GM21576 (cell line): Measurements from ENCODE around the gene CKS1B.

Experiments
- ATAC-seq: cut with Tn5 transposase; IDR thresholded peaks from one replicate; pipeline ENCODE4 v1.9.1; 2021; ENCODE audit warnings: mild to moderate bottlenecking, moderate library complexity; ENCODE audit not compliant: unreplicated experiment

CKS1B gene

DNA sequence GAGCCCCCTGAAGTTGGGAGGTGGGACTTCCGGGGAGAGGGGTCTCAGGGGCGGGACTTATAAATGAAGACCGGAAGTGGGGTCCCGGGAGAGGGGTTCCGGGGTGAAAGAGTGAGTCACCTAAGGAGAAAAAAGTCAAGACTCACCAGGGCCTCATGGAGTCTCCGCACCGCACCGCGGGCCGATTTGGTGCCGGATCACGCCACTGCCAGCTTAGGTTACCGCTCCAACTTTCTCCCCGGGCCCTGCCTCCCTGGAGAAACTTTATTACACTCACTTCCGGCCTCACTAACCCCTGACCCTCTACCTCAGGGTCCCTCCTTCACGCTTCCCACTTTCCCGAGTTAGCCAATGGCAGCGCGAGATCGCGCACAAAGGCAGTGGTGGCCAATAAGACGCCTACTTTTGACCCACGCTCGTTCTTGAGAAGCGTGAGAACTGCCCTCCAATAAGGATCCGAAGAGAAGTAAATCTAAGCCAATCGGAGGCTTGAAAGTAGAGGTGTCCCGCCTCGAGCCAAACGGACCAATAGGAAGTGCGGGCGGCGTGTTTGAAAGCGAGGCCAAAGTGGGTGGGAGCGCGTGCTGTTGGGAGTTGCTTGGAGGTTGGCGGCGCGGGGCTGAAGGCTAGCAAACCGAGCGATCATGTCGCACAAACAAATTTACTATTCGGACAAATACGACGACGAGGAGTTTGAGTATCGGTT is at the start of gene CKS1B:
TSS of gene CKS1B (plus strand) at position 580 of the 706 bp plus-strand sequence. CDS start at position 645, 65 bp downstream.
- peak; percentile 73 for ATAC-seq

DNA sequence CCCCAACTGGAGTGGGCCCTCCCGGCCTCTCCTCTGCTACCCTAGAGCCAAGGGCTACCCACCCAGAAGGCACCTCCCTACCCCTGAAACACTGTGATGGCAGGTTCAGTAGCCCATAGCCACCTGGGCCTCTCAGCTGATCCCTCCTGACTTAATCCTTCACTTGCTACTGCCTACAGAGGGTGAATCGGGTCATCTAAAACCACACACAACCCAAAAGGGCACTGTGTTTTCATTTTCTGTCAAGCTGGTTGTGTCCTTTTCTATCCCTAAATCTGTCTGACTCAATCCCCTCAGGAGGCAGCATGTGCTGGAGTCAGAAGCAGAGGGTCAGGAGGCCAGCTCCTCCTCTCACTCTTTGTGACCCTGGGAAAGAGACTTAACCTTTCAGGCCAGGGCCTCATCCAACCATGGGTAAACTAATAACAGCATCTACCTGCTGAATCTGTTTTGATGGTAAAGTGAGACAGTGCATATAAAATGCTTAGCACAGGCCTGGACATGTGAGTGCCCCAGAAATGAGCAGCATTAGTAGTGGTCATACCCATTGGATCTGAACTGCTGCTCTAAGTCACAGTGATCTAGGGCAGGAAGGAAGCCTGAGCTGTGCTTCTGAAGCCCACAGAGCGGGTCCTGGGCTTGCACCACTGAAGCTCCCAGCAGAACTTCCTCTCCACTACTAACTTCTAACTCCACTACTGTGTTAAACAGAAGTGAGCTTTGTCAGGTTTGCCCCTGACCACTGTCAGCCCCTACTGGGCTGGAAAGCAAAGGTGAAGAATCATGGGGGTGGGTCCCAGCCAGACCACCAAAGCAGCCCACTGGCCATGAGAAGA is 48.9 kb upstream of the CKS1B start:
- ATAC-seq = no peak

DNA sequence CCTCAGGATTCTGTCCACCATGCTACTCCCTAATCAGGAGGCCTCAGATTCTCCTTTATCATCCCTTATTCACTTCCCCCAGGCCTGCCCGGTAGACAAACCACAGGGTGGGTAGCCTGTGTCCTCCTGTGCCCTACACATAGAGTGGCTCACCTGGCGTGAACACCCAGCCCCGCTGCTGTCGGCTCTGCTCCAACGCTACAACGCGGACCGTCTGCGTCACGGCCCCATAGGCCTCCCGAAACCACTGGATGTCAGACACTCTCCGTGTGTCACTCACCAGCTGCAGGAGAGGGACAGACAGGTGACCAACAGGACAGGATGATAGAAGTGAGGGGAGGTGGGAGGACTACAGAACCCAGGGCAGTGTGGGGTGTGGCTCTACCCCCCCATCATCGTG is 48.3 kb upstream of the CKS1B start:
- ATAC-seq = no peak

DNA sequence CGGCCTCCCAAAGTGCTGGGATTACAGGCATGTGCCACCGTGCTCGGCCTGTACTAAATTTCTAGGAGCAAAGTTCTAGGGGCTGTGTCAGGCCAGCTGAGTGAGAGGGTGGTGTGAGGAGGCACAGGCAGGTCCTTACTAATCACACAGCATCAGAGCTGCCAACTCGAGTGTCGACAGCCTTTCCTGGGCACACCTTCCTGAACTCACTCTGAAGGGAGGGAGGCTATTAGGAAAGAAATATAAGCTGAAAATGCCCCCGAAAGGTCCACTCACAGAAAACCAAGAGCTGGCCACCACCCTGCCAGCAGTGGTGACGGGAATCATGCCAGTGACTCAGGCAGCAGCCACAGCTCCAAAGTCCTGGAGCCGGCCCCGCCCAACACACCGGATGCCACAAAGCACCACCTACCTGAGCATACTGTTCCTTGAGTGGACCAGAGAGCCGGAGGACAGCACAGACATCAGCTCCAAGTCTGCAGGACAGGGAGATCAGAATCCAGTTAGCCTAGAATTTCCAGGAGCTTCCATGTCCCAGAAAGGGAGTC is 42.5 kb upstream of the CKS1B start:
- no peak for ATAC-seq

DNA sequence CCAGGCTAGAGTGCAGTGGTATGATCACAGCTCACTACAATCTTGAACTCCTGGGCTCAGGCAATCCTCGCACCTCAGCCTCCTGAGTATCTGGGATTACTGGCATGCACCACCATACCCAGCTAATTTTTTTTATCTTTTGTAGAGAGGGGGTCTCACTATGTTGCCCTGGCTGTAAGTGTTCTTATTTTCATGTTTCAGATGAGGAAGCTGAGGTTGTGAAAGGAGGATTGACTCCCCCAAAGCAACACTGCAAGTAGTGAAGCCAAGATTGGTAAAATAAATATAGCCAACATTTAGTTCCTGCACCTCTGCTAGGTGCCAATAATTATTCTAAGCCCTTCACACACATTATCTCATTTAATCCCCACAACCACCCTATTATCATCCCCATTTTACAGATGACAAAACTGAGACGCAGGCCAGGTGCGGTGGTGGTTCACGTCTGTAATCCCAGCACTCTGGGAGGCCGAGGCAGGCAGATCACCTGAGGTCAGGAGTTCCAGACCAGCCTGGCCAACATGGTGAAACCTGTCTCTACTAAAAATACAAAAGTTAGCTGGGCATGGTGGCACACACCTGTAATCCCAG is 40.0 kb upstream of the CKS1B start:
- ATAC-seq = no peak

DNA sequence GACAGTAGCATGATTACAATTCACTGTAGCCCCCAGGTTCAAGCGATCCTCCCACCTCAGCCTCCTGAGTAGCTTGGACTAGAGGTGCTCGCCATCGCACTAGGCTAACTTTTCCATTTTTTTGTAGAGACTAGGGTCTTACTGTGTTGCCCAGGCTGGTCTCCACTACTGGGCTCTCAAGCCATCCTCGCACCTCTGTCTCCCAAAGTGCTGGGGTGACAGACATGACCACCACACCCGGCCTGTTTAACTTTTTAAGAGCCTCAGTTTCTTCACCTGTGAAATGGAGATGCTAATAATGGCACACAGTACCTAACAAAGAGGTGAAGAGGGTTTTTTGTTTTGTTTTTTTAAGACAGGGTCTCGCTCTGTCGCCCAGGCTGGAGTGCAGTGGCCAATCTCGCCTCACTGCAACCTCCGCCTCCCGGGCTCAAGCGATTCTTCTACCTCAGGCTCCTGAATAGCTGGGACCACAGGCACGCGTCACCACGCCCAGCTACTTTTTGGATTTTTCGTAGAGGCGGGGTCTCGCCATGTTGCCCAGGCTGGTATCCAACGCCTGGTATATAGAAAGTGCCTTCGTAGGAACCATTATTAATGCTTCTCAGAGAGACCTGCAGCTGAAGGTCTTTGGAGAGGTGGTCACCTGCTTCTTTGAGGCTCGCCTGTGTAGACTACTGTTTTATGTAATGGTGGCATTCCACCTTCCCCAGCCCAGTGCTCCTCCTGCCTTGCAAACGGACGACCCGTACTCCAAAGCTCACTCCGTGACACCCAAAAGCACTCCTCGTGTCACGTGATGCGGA is 38.5 kb upstream of the CKS1B start:
- no peak for ATAC-seq

DNA sequence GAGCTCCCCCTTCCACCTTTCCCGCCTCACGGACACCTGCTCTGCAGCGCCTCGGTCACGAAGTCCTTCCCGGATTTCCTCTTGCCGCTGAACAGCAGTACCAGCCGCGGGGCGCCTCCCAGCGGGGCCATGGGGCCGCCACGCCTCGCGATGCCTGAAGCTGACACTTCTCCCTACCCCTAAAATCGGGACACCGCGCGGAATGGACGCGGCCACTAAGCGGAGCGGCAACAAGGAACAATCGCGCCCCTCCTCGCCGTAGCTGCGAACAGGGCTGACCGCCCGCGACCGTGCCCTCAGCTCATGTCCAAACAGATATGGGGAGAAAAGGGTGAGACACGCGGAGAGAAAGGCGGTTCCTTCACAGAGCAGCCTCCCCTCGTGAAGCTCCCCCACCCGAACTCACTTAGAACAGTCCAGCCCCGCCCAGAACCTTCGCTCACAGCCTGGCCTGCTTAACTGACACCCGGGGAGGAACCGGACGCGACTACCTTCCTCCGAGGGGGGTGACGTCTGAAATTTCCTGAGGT is 37.9 kb upstream of the CKS1B start, which contains the start of gene PMVK:
TSS of gene PMVK (minus strand) at position 165 of the 530 bp plus-strand sequence. CDS start at position 131, 34 bp downstream.
- peak; percentile 68 for ATAC-seq

DNA sequence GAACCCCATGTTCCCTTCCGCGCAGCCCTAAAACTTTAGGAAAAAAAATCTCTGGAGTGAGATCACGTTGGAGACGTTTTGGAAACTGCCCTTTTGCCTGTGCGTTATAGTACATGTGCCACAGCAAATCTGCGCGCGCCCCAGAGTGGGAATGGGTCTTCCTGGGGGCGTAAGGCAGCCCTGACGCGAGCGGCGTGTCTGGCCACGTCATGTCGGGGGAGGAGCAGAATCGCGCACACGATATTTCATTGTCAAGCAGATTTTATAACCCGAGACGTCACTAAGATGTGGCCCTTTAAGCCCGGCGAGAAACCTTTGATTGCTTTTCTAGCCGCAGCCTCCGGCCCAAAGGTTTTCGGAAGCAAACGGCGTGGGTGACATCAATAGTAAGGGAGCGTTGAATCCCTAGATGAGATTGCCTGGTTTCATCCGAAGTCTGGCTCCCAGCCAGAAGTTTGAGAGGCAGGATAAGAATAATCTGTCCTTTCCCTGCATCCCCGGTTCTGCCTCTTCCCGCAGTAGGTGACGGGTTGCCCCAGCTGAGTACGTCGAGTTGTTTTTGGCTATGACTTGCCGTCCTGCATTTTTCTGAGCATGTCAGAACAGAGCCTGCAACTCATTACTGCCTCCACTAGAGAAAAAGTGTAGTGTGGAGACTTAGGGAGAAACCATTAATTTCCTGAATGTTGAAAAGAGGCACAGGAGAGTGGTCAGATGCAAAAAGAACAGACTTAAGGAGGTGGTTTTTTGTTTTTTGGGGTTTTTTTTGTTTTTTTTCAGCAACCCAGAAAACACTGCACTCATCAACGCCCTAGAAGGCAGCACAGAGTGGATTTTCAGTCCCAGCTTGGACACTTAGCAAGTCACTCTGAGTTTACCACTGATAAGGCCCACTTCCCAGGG is 37.1 kb upstream of the CKS1B start:
- ATAC-seq = peak; percentile 56

DNA sequence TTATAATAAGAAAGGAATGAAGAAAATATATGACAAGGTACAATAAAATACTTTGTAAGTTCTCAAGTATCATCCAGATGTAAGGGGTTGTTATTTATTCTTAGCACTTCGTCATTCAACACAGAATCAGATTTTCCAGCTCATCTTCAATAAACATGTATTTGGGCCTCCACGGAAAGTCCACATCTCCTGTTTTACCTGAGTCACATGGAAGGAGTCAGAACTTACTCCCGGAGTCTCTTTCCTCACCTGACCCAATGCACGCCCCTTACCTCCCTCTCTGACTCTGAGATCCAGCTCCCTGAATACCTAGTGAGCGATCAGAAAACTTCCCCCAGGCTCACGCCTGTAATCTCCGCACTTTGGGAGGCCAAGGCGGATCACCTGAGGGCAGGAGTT is 36.5 kb upstream of the CKS1B start:
- ATAC-seq = no peak

DNA sequence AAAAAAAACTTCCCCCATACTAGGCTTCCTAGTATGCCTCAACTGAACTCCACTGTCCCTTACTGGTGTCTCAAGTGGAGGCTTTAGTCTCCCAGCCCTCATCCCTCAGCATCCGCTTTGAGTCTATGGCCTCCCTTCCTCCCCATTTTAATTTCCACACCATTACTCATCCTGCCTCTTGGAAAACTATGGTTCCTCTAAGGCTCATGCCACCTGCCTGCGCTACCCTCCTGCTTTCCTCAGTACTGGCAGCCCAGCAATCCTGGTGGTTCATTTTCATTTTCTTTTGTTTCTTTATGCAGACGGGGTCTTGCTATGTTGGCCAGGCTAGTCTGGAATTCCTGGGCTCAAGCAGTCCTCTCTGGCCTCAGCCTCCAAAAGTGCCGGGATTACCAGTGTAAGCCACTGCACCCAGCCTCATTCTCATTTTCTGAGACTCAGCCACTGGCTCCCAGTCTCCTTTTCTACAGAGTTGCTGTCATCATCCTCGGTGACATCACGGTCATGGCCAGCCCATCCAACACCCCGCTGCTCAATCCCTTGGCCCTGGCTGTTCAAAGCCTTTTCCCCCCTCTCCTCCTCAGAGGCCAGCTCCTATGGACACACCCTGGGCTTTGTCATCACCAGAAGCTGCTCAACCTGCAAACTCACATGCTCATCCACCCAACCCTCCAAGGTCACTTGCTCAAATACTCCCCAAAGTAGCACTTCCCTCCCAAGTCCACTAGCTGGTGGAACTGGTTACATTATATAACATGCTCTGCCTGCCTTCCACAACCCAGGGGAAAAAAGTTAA is 35.7 kb upstream of the CKS1B start:
- no peak for ATAC-seq

DNA sequence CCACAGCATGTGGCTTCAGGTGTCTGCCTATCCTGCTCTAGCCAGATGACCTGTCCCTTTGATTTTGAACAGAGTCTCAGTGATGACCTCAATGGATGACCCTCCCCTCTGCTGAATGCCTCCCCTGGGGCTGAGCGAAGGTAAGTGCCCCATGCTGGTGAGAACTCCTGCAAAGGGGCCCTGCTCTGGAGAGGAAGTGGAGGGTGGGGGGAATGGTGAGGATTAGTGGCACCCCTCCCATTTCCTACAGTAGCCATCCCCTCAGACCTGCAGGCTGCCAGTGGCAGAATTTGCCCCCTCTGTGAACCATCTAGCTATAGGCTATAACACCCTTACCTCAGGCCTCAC is 34.3 kb upstream of the CKS1B start:
- ATAC-seq = no peak

DNA sequence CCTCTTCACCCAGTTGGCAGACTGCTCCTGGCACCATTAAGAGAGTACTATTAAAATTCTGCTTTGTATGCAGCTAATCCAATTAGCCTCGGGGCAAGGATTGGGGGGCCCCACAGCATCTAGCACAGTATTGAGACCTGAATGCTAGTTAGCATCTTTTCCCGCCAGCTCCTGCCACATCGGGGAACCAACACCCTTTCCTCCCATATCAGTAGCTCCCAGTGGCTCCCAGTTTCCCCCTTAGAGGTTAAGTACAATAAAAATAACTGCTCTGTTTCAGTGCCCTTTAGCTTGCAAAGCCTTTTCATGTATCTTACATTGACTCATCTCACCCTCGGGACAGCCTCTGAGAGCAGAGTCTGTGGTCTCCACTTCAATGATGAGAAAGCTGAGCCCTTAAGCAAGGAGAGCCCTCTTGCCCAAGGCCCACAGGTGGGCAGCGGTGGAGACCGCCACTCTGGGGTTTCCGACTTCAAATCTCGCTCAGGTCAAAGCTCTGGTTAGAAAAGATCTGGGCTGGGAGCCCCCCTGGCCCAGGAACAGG is 33.8 kb upstream of the CKS1B start:
- ATAC-seq = no peak

DNA sequence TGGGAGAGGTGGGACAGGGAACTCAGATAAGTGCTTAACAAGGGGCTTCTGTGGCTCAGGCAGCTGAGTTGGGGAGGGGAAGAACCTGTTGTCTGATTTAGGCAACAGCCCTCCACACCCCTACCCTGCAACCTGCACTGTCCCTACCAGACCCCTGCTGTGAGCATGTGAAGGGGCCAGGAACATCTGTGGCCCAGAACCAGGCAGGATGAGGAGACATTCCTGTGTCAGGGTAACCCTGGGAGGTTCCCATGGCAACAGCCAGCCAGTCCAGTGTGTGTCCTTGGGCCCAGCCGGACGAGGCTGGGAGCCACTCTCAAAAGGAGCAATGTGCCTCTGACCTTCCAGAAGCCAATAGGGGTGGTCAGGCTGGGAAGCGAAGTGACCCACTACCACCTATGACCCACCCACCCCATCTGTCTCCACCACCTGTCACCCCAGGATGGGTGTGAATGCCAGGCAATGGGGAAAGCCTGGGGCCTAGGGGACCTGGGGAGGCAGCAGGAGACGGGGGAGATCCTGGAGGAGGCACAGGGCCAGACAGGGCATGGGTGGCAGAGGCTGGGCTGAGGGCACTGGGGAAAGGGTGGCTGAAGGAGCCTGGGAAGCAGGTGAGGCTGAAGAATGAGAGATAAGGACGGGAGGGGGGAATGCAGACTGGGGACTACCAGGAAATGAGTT is 33.0 kb upstream of the CKS1B start:
- ATAC-seq = no peak

DNA sequence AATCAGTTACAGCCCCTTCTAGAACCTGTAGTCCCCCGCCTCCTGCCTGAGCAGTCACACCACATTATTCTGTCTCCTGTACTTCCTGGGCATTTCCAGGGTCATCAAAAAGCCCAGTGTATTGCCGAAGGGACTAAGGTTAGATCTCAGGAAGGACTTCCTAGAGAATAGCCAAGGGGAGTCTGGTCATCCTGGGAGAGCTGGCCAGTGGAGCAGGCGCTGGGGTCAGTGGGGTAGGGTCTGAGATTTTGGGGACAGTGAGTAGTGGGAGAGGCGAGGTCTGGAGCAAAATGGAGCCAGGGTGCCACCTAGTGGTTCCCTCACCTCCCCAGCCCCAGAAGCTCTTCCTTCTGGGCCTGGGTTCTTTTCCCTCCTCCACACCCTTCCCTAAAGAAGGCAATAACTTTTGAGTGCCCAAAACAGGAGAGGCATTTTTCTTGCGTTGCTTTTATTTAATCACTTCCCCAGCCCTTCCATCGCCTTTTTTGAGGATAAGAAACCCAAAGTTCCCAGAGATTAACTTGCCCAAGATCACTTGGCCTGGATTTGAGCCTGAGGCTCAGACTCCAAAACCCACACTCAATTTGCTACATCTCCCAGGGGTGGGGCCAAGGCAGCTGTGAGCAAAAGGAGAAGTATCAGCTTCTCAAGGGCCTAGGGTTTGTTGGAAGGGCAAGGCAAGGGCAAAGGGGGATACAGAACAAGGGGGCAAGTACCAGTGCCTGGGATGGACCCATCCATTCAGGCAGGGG is 30.7 kb upstream of the CKS1B start:
- no peak for ATAC-seq

DNA sequence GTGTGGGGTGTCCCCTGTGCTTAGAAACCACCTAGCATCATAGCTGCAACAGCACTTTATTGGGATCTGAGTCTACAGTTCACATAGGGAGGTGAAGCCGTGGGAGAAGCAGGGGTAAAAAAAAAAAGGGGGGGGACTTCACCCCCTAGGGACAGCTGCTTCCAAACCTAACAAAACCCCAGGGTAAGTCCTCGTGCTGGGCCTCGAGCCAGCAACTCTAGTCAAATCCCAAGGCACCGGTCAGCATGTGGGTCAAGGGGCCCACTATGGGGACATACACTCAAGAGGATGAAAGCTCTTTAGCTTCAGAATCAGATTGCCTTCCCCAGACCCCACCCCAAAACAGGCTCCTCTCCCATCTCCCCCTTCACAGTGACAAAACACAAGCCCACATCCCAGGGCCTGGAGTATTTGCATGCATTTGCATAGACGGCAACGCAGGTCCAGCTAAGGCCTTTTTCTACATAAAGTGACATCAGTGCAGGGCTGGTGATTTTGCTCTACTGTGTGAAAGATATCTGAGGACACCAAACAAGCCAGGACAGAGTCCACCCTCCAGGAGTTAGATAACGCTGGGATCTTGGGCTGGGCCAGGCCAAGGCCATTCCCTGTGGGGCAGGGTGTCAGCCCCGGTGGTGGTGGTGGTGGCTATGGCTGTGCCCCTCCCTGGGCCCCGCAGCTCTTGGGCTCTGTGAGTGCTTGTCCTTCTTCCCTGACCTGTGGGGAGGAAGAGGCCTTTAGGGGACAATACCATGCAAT is 29.9 kb upstream of the CKS1B start:
- ATAC-seq = no peak

DNA sequence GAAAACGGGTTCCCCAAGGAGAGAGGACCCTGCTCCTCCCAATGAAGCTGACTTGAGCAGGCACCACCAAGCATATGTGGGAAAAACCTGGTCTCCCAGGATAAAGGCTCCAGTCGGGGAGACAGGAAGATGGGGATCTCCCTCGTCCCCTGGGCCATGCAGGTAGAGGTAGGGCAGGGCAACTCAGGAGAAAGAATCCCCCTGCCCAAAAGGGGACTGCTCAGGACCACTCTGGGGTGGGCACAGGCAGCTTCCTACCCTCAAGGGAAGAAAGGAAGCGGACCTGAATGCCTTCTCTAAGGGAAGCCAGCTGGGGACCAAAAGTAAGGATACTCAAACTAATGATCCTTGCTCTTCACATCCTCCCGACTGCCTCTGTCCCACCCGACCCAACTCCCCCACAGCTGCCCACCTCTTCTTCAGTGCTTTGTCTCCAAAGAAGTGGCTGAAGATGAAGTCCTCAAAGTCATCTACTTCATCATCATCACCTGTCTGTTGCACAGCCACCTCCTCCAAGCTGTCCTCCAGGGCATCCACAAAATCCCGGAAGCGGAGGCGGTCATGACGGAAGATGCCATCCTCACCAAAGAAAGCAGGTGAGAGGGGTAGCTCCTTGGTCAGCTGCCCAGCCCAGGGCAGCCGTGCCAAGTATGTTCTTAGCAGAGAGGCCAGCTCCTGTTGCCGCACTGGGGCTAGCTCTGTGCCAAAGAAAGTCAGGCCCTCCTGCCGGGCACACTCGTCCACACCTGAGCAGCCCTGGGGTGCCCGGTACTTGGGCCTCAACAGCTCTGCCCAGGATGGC is 29.1 kb upstream of the CKS1B start:
- no peak for ATAC-seq
